B cell (primary cell): ENCODE results near the gene MFSD11. TPM values are rescaled to one million over a fixed set of nuclear protein-coding genes. Genes with fewer than 3 reads are reported as not detected.

Experiments used
- ATAC-seq: fragments of 200-7000 bp; cut with Tn5 transposase; one replicate; pipeline ENCODE4 v1.10.0; 2021; ENCODE audit warnings: low read depth, mild to moderate bottlenecking, moderate number of reproducible peaks, moderate library complexity
- CTCF ChIA-PET: fragments of 350-600 bp; sonication (Branson Sonifier 250); formaldehyde crosslinking; loops from one replicate; lab custom pipeline; 2021; ENCODE audit warnings: antibody characterized with exemption, inconsistent platforms; lab: Charles Lee
- POLR2A ChIA-PET: fragments of 350-600 bp; sonication (Branson Sonifier 250); formaldehyde crosslinking; loops from one replicate; lab custom pipeline; 2021; ENCODE audit warnings: antibody characterized with exemption; lab: Charles Lee
- DNase-seq: peaks from one replicate; pipeline ENCODE4 v3.0.0; 2013
- H2AFZ ChIP-seq: 2 replicates; pipeline ENCODE4 v1.6.1; 2012; ENCODE audit warnings: mild to moderate bottlenecking, low read depth, low read length; ENCODE audit not compliant: insufficient read depth, poor library complexity, severe bottlenecking
- H3K27ac ChIP-seq, 2 donors: 1 replicate in 1 of 2; 2 replicates in 1 of 2; pipeline ENCODE4 v1.5.1; 2012 to 2013; ENCODE audit warnings: low read length in 2 of 2, mild to moderate bottlenecking in 2 of 2, moderate library complexity in 1 of 2
- H3K27me3 ChIP-seq, 4 experiments: fragments of 200-600 bp in 1 of 4; sonication (generic) in 1 of 4; replicated peaks in 1 of 4; 1 replicate in 2 of 4; 2 replicates in 2 of 4; pipeline versions ENCODE4 v1.6.1 to v1.7.0; 2013 to 2016; ENCODE audit warnings: low read length in 3 of 4, mild to moderate bottlenecking in 2 of 4, mixed read lengths in 1 of 4, moderate library complexity in 1 of 4; ENCODE audit not compliant: insufficient read depth in 4 of 4, control insufficient read depth in 3 of 4; ENCODE audit errors: control extremely low read depth in 1 of 4
- H3K36me3 ChIP-seq, 2 experiments: replicated peaks in 1 of 2; 1 replicate in 1 of 2; 2 replicates in 1 of 2; pipeline versions ENCODE4 v1.6.1 to v1.7.1; 2013; ENCODE audit warnings: low read length in 1 of 2; ENCODE audit not compliant: insufficient read depth in 2 of 2, control insufficient read depth in 1 of 2; ENCODE audit errors: control extremely low read depth in 1 of 2, extremely low read depth in 1 of 2
- H3K4me1 ChIP-seq, 2 donors: fragments of 200-600 bp in 1 of 2; sonication (generic) in 1 of 2; 1 replicate in 1 of 2; 2 replicates in 1 of 2; pipeline versions ENCODE4 v1.5.1 to v1.6.1; 2013 to 2017; ENCODE audit warnings: low read length in 2 of 2; ENCODE audit not compliant: control insufficient read depth in 2 of 2, insufficient read depth in 2 of 2
- H3K4me2 ChIP-seq: replicated peaks from 2 replicates; pipeline ENCODE3; 2012; ENCODE audit warnings: mild to moderate bottlenecking, low read depth, low read length; ENCODE audit not compliant: poor library complexity, severe bottlenecking
- H3K4me3 ChIP-seq, 5 experiments: fragments of 200-600 bp in 1 of 5; sonication (generic) in 1 of 5; 1 replicate in 3 of 5; 2 replicates in 2 of 5; pipeline versions ENCODE4 v1.5.1 to v1.7.0; 2011 to 2016; ENCODE audit warnings: low read length in 4 of 5, mild to moderate bottlenecking in 4 of 5, low read depth in 2 of 5, control low read depth in 1 of 5, moderate library complexity in 1 of 5; ENCODE audit not compliant: insufficient read depth in 1 of 5; ENCODE audit errors: control extremely low read depth in 1 of 5, extremely low read depth in 1 of 5
- H3K79me2 ChIP-seq: fragments of 200-600 bp; sonication (generic); one replicate; pipeline ENCODE4 v1.6.0; 2016; ENCODE audit warnings: low read length; ENCODE audit not compliant: control insufficient read depth, insufficient read depth
- H3K9ac ChIP-seq: fragments of 200-600 bp; sonication (generic); 2 replicates; pipeline ENCODE4 v1.6.1; 2017; ENCODE audit warnings: mild to moderate bottlenecking, low read length, moderate library complexity
- H3K9me3 ChIP-seq, 3 donors: one replicate each; pipeline versions ENCODE4 v1.6.1 to v1.7.1; 2013; ENCODE audit warnings: low read length in 2 of 3; ENCODE audit not compliant: control insufficient read depth in 2 of 3, insufficient read depth in 1 of 3; ENCODE audit errors: control extremely low read depth in 1 of 3
- H4K20me1 ChIP-seq: 2 replicates; pipeline ENCODE4 v1.6.0; 2012; ENCODE audit warnings: mild to moderate bottlenecking, low read length; ENCODE audit not compliant: insufficient read depth, control insufficient read depth, poor library complexity, severe bottlenecking
- H3K27ac Mint-ChIP-seq: one replicate; pipeline ENCODE4 v1.8.0; 2021; ENCODE audit warnings: mixed read lengths
- H3K27me3 Mint-ChIP-seq: one replicate; pipeline ENCODE4 v1.8.0; 2021; ENCODE audit warnings: mixed read lengths
- H3K4me1 Mint-ChIP-seq: one replicate; pipeline ENCODE4 v1.8.0; 2021; ENCODE audit warnings: mixed read lengths
- H3K4me3 Mint-ChIP-seq: one replicate; pipeline ENCODE4 v1.8.0; 2021; ENCODE audit warnings: mixed read lengths
- H3K9me3 Mint-ChIP-seq: one replicate; pipeline ENCODE4 v1.8.0; 2022; ENCODE audit warnings: mixed read lengths; ENCODE audit not compliant: insufficient read depth
- CTCF ChIP-seq: fragments of 200-600 bp; IDR thresholded peaks from one replicate; pipeline ENCODE4 v1.8.0; 2022; ENCODE audit warnings: antibody characterized with exemption, mild to moderate bottlenecking
- EZH2 ChIP-seq: IDR thresholded peaks from 2 replicates; pipeline ENCODE4 v1.6.1; 2012; ENCODE audit warnings: borderline replicate concordance, low read depth, mild to moderate bottlenecking, moderate library complexity, low read length; ENCODE audit not compliant: insufficient read depth, poor library complexity, severe bottlenecking
- WGBS: methylation state at CpG from one replicate; pipeline ENCODE4 v1.1.5; 2013; ENCODE audit warnings: missing lambda C conversion rate; ENCODE audit not compliant: insufficient coverage; 5-methylcytosine and 5-hydroxymethylcytosine counted together
- intact Hi-C: fragments of 100-400 bp; cut with micrococcal nuclease; formaldehyde crosslinking; loops from one replicate; pipeline ENCODE4 v1.10.0; 2022
- polyA plus RNA-seq: library from polyadenylated mRNA; depleted of rRNA; stranded (reverse); fragments of >200 nt; gene quantifications from 2 replicates; pipeline ENCODE4 v1.2.3, GENCODE V29; 2012
- total RNA-seq, 2 donors: library from RNA; stranded (reverse); fragments of 120-200 nt in 1 of 2; gene quantifications; 1 replicate in 1 of 2; 2 replicates in 1 of 2; pipeline versions ENCODE4 v1.2.3 to v1.2.4, GENCODE V29; 2013 to 2022

The MFSD11 gene
- total and polyA plus RNA-seq, 2 donors (not counting 1 experiment from before 2014, with no cell fraction given) = 24.5 to 36.4 TPM

GRCh38 chr17:76691379-76692191, 46.3 kb upstream of the MFSD11 start:
- Histone ChIP-seq H3K36me3 (no peaks in the 10 kb centered on the region), H3K4me3 (no peak overlapping the region), H2AFZ (no peak overlapping the region), H3K9me3 (no peaks in the 10 kb centered on the region), H3K9ac (no peak overlapping the region), H3K4me2 (no peak overlapping the region), H3K4me1 (peaks cover 1 to 4% of the 10 kb centered on the region in 2 donors), H3K27me3 (peaks cover 0 to 3% (median 0%) of the 10 kb centered on the region in 4 experiments), H3K79me2 (no peaks in the 10 kb centered on the region), H3K27ac (no peak overlapping the region), H4K20me1 (no peaks in the 10 kb centered on the region)
- Mint-ChIP-seq H3K27me3 (peaks cover 4% of the 10 kb centered on the region), H3K27ac (no peak overlapping the region), H3K9me3 (no peaks in the 10 kb centered on the region), H3K4me3 (no peak overlapping the region), H3K4me1 (peaks cover 7% of the 10 kb centered on the region)
- WGBS = 94% methylated on average over 14 of the region's 14 CpGs
- DNase-seq (no peak), ATAC-seq (no peak)
- POLR2A ChIA-PET = no interaction called here
- CTCF ChIA-PET = no interaction called here
- TF ChIP-seq CTCF (no peak), EZH2 (no peak)
- intact Hi-C loops = no loop called here
